Osteocyte (in vitro differentiated cells): ENCODE measurements around the gene CLPX. TPM values are rescaled to one million over a fixed set of nuclear protein-coding genes. Genes with fewer than 3 reads are reported as not detected.

Experiments used
- DNase-seq: peaks from one replicate; pipeline ENCODE4 v3.0.0; 2021; ENCODE audit warnings: mixed read lengths; ENCODE audit not compliant: unreplicated experiment; ENCODE audit errors: extremely low spot score
- H3K27ac Mint-ChIP-seq: one replicate; pipeline ENCODE4 v1.8.0; 2021; ENCODE audit warnings: mild to moderate bottlenecking, mixed read lengths; ENCODE audit not compliant: unreplicated experiment
- H3K27me3 Mint-ChIP-seq: one replicate; pipeline ENCODE4 v1.8.0; 2021; ENCODE audit warnings: mixed read lengths; ENCODE audit not compliant: unreplicated experiment
- H3K36me3 Mint-ChIP-seq: one replicate; pipeline ENCODE4 v1.8.0; 2021; ENCODE audit warnings: mixed read lengths; ENCODE audit not compliant: unreplicated experiment
- H3K4me1 Mint-ChIP-seq: one replicate; pipeline ENCODE4 v1.8.0; 2021; ENCODE audit warnings: mixed read lengths; ENCODE audit not compliant: unreplicated experiment
- H3K4me3 Mint-ChIP-seq: one replicate; pipeline ENCODE4 v1.8.0; 2021; ENCODE audit warnings: mild to moderate bottlenecking, moderate library complexity, mixed read lengths; ENCODE audit not compliant: unreplicated experiment
- H3K9me3 Mint-ChIP-seq: one replicate; pipeline ENCODE4 v1.8.0; 2021; ENCODE audit warnings: mixed read lengths; ENCODE audit not compliant: unreplicated experiment
- total RNA-seq: library from RNA; stranded (reverse); gene quantifications from 2 replicates; pipeline ENCODE4 v1.2.1, GENCODE V29; 2021
- TF ChIP-seq, protein P1 (sequence below): fragments of 200-600 bp; sonication (generic); IDR thresholded peaks from 2 replicates; pipeline ENCODE4 v1.5.0; 2021; ENCODE audit warnings: antibody characterized with exemption, mild to moderate bottlenecking, moderate library complexity

CLPX gene
- total RNA-seq, 1 donor from 2014 or later = 62.8 TPM

DNA sequence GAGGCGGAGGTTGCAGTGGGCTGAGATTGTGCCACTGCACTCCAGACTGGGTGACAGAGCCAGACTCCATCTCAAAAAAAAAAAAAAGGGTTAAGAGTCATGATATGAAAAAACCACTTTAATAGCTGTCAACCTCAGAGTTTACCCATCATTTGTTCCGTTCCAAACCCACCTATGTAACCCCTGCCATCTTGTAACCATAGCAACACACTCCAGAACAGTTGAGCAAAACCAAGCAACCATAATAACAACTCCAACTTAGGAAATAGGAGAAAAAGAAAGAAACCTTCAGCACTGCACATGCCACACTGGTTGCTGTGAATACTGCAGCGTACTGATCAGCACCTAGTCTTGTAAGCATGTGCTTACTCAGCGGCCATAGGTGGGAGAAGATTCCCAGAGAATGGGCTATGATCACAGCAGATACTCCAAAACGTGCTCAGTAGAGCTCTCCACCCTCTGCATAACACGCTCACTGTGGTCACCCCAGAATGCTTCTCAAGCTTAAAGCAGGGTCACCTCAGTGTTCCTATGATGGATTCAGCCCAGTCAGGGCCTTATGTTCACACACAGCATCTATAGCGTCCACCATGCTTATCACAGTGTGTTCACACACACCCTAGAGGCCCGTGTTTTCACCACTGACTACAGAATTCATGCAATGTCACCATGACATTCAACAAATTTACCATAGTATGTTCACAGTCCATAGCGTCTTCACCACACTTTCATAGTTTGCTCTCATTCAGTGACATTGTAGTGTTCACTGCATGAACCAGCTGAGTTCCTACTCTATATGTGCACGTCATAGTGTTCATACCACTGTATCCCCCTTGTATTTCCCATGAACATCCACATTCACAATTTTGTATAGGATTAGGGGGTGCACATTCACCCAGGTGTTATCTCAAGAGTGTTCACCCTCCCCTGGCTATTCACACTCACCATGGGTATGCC lies 32.7 kb upstream of the CLPX start:
- no peak overlapping the region for H3K27ac Mint-ChIP-seq
- no peaks in the 10 kb centered on the region for H3K36me3 Mint-ChIP-seq
- H3K27me3 Mint-ChIP-seq = peaks cover 5% of the 10 kb centered on the region
- no peaks in the 10 kb centered on the region for H3K4me1 Mint-ChIP-seq
- TF ChIP-seq, protein P1, sequence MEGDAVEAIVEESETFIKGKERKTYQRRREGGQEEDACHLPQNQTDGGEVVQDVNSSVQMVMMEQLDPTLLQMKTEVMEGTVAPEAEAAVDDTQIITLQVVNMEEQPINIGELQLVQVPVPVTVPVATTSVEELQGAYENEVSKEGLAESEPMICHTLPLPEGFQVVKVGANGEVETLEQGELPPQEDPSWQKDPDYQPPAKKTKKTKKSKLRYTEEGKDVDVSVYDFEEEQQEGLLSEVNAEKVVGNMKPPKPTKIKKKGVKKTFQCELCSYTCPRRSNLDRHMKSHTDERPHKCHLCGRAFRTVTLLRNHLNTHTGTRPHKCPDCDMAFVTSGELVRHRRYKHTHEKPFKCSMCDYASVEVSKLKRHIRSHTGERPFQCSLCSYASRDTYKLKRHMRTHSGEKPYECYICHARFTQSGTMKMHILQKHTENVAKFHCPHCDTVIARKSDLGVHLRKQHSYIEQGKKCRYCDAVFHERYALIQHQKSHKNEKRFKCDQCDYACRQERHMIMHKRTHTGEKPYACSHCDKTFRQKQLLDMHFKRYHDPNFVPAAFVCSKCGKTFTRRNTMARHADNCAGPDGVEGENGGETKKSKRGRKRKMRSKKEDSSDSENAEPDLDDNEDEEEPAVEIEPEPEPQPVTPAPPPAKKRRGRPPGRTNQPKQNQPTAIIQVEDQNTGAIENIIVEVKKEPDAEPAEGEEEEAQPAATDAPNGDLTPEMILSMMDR = no peak
- no peak overlapping the region for H3K4me3 Mint-ChIP-seq
- no peaks in the 10 kb centered on the region for H3K9me3 Mint-ChIP-seq
- no peak for DNase-seq

- Mint-ChIP-seq H3K27ac (no peak overlapping the region), H3K4me3 (no peak overlapping the region), H3K4me1 (peaks cover 16% of the 10 kb centered on the region), H3K36me3 (no peaks in the 10 kb centered on the region), H3K9me3 (no peaks in the 10 kb centered on the region), H3K27me3 (peaks cover 5% of the 10 kb centered on the region)
- DNase-seq = no peak
- TF ChIP-seq, protein P1 = no peak
Observed at GRCh38 chr15:65215496-65215895, 30.4 kb upstream of the CLPX start.

DNA sequence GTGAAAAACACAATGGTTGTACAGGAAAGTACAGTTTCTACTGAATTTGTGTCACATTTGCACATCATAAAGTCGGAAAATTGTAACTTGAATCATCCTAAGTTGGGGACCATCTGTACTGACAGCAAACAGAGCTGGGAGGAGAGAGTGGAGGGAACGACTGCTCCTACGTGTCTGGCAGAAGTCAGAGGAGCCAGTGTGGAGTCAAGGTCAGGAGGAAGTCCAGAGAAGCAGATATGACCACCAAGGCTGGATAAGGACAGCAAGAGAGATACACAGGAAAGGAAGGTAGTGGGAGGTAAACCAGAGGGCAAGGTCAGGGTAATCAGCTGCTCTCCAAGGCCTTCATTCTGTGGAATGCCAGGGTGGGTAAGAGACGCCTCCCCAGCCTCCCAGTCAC lies 28.9 kb upstream of the CLPX start:
- TF ChIP-seq, protein P1 = no peak
- DNase-seq = no peak
- Mint-ChIP-seq H3K4me3 (no peak overlapping the region), H3K4me1 (peaks cover 28% of the 10 kb centered on the region), H3K9me3 (no peaks in the 10 kb centered on the region), H3K27me3 (no peaks in the 10 kb centered on the region), H3K27ac (no peak overlapping the region), H3K36me3 (no peaks in the 10 kb centered on the region)

GRCh38 chr15:65213241-65213640 lies 28.1 kb upstream of the CLPX start:
- no peaks in the 10 kb centered on the region for H3K9me3 Mint-ChIP-seq
- DNase-seq = no peak
- peaks cover 28% of the 10 kb centered on the region for H3K4me1 Mint-ChIP-seq
- no peak overlapping the region for H3K4me3 Mint-ChIP-seq
- no peaks in the 10 kb centered on the region for H3K27me3 Mint-ChIP-seq
- H3K36me3 Mint-ChIP-seq = no peaks in the 10 kb centered on the region
- H3K27ac Mint-ChIP-seq = no peak overlapping the region
- TF ChIP-seq, protein P1 = no peak

- Mint-ChIP-seq H3K36me3 (no peaks in the 10 kb centered on the region), H3K4me1 (peaks cover 28% of the 10 kb centered on the region), H3K4me3 (no peak overlapping the region), H3K9me3 (no peaks in the 10 kb centered on the region), H3K27me3 (peaks cover 5% of the 10 kb centered on the region), H3K27ac (peak overlapping the region; percentile 66)
- TF ChIP-seq, protein P1 = peak; percentile 43
- no peak for DNase-seq
Observed at GRCh38 chr15:65212097-65212496, 27.0 kb upstream of the CLPX start.
